DOHH2 (cell line): ENCODE data around the gene ATRN.

Source experiments
- H3F3A ChIP-seq: fragments of 200-600 bp; sonication (generic), shearing (Covaris generic); 2 replicates; pipeline ENCODE4 v1.6.0; 2016; ENCODE audit warnings: antibody characterized with exemption, mild to moderate bottlenecking; ENCODE audit not compliant: control insufficient read depth, insufficient read depth
- H3K27ac ChIP-seq: fragments of 200-600 bp; sonication (generic); 2 replicates; pipeline ENCODE4 v1.5.1; 2014; ENCODE audit warnings: low read depth, mild to moderate bottlenecking, low read length, moderate library complexity
- H3K27me3 ChIP-seq: fragments of 200-600 bp; sonication (generic); 2 replicates; pipeline ENCODE4 v1.6.1; 2014; ENCODE audit warnings: mild to moderate bottlenecking, low read length, mixed read lengths; ENCODE audit not compliant: control insufficient read depth
- H3K36me3 ChIP-seq: fragments of 200-600 bp; sonication (generic); 2 replicates; pipeline ENCODE4 v1.6.1; 2014; ENCODE audit warnings: mild to moderate bottlenecking, low read length, moderate library complexity, mixed read lengths; ENCODE audit not compliant: control insufficient read depth
- H3K4me1 ChIP-seq: fragments of 200-600 bp; sonication (generic); 2 replicates; pipeline ENCODE4 v1.6.1; 2014; ENCODE audit warnings: mild to moderate bottlenecking, low read length, mixed read lengths; ENCODE audit not compliant: control insufficient read depth
- H3K4me2 ChIP-seq: fragments of 200-600 bp; sonication (generic); 2 replicates; pipeline ENCODE4 v1.6.0; 2014; ENCODE audit warnings: mild to moderate bottlenecking, low read length, moderate library complexity
- H3K4me3 ChIP-seq: fragments of 200-600 bp; sonication (generic); 2 replicates; pipeline ENCODE4 v1.5.1; 2014; ENCODE audit warnings: mild to moderate bottlenecking, low read length, mixed read lengths
- H3K79me2 ChIP-seq: fragments of 200-600 bp; sonication (generic); 2 replicates; pipeline ENCODE4 v1.6.1; 2014; ENCODE audit warnings: mild to moderate bottlenecking, low read length, mixed read lengths; ENCODE audit not compliant: control insufficient read depth
- H3K9me2 ChIP-seq: fragments of 200-600 bp; sonication (generic); replicated peaks from 2 replicates; pipeline ENCODE4 v1.6.1; 2014; ENCODE audit warnings: mild to moderate bottlenecking, low read length, mixed read lengths; ENCODE audit not compliant: control insufficient read depth
- H3K9me3 ChIP-seq: fragments of 200-600 bp; sonication (generic); 2 replicates; pipeline ENCODE4 v1.6.1; 2014; ENCODE audit warnings: antibody characterized with exemption, low read length, mixed read lengths; ENCODE audit not compliant: control insufficient read depth, insufficient read depth
- H4K20me1 ChIP-seq: fragments of 200-600 bp; sonication (generic); 2 replicates; pipeline ENCODE4 v1.6.0; 2014; ENCODE audit warnings: low read depth, mild to moderate bottlenecking, antibody characterized with exemption, low read length, moderate library complexity; ENCODE audit not compliant: control insufficient read depth, insufficient read depth
- CTCF ChIP-seq: fragments of 200-600 bp; sonication (generic); IDR thresholded peaks from one replicate; pipeline ENCODE4 v1.5.1; 2014; ENCODE audit warnings: antibody characterized with exemption, mild to moderate bottlenecking, low read depth, low read length; ENCODE audit not compliant: poor library complexity, severe bottlenecking
- EZH2phosphoT487 ChIP-seq: fragments of 200-600 bp; sonication (generic); IDR thresholded peaks from 2 replicates; pipeline ENCODE4 v1.6.1; 2017; ENCODE audit warnings: borderline replicate concordance, mild to moderate bottlenecking, antibody characterized with exemption, low read length, moderate library complexity, mixed read lengths

The ATRN gene

GRCh38 chr20:3632311-3633004 is 161.6 kb downstream of the ATRN start:
- H4K20me1 ChIP-seq = no peaks in the 10 kb centered on the region
- no peaks in the 10 kb centered on the region for H3K27me3 ChIP-seq
- no peak overlapping the region for H3K4me2 ChIP-seq

GRCh38 chr20:3633913-3634478 is 163.2 kb downstream of the ATRN start:
- Histone ChIP-seq H3K27me3 (no peaks in the 10 kb centered on the region), H3K4me2 (no peak overlapping the region), H3K9me2 (no peaks in the 10 kb centered on the region), H3K36me3 (no peaks in the 10 kb centered on the region), H3K4me3 (no peak overlapping the region), H3K9me3 (no peaks in the 10 kb centered on the region), H3K27ac (no peak overlapping the region), H3K4me1 (no peaks in the 10 kb centered on the region), H3F3A (no peaks in the 10 kb centered on the region), H3K79me2 (no peaks in the 10 kb centered on the region), H4K20me1 (no peaks in the 10 kb centered on the region)
- TF ChIP-seq CTCF (no peak), EZH2phosphoT487 (no peak)

More at GRCh38 chr20:3632311-3633004, 161.6 kb downstream of the ATRN start:
- no peaks in the 10 kb centered on the region for H3K9me3 ChIP-seq
- H3K9me2 ChIP-seq = no peaks in the 10 kb centered on the region
- no peak overlapping the region for H3K4me3 ChIP-seq
- TF ChIP-seq EZH2phosphoT487 (no peak), CTCF (peak; percentile 31)
- no peaks in the 10 kb centered on the region for H3F3A ChIP-seq
- no peaks in the 10 kb centered on the region for H3K79me2 ChIP-seq
- H3K4me1 ChIP-seq = no peaks in the 10 kb centered on the region
- H3K27ac ChIP-seq = no peak overlapping the region
- H3K36me3 ChIP-seq = no peaks in the 10 kb centered on the region

DNA sequence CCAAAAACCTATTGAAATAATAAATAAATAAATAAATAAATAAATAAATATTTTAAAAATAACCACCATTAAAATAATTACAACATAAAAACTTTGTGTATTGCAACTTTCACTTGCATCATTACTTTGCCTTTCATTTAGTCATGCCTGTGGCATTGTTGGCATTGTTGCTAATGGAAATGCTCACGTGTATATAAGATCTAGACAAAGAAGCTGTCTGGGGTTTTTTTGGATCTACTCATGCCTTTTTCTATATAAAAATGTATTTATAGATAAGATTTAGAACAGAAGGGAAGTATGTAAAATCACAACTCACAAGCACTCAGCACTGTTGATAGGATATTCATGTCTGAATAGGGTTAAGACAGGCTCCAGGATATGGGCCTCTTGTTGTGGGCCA is 164.5 kb downstream of the ATRN start:
- TF ChIP-seq CTCF (no peak), EZH2phosphoT487 (no peak)
- no peaks in the 10 kb centered on the region for H3K4me1 ChIP-seq
- H3F3A ChIP-seq = no peaks in the 10 kb centered on the region
- no peaks in the 10 kb centered on the region for H3K36me3 ChIP-seq
- H3K9me3 ChIP-seq = no peaks in the 10 kb centered on the region
- H3K9me2 ChIP-seq = no peaks in the 10 kb centered on the region
- no peak overlapping the region for H3K4me2 ChIP-seq
- no peaks in the 10 kb centered on the region for H4K20me1 ChIP-seq
- no peak overlapping the region for H3K4me3 ChIP-seq
- H3K27me3 ChIP-seq = no peaks in the 10 kb centered on the region
- H3K27ac ChIP-seq = no peak overlapping the region
- no peaks in the 10 kb centered on the region for H3K79me2 ChIP-seq
